SKM-1 (cell line): ENCODE measurements around the gene B4GALT5.

Experiments
- DNase-seq: peaks from one replicate; lab custom pipeline; 2025; ENCODE audit not compliant: unreplicated experiment; lab: John Stamatoyannopoulos, UW

The B4GALT5 gene

DNA sequence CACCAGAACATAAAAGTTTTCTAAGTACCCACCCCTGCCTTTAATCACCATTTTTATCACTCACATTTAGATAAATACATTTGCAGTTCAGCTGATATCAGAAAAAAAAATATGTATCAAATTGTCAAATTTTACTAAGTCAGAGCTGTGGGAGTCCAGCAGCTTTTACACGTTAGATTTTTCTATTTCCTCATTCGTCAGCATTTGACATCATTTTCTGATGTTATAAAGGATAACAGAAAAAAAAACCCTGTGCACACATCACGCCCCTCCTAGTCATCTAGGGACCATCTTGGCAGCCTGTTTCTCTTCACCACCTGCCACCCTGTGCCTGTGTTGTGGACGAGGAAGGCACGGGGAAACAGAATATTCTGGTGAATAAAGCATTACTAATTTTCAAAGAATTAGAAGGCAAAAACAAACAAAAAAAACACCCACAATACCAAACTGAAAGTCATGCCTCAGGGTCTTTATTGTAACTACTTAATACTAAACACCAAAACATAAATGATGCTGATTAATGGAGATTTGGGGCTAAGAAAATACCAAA is 12.4 kb downstream of the B4GALT5 start:
- no peak for DNase-seq

- no peak for DNase-seq
Measured at GRCh38 chr20:49700411-49701185, 13.1 kb downstream of the B4GALT5 start.

DNA sequence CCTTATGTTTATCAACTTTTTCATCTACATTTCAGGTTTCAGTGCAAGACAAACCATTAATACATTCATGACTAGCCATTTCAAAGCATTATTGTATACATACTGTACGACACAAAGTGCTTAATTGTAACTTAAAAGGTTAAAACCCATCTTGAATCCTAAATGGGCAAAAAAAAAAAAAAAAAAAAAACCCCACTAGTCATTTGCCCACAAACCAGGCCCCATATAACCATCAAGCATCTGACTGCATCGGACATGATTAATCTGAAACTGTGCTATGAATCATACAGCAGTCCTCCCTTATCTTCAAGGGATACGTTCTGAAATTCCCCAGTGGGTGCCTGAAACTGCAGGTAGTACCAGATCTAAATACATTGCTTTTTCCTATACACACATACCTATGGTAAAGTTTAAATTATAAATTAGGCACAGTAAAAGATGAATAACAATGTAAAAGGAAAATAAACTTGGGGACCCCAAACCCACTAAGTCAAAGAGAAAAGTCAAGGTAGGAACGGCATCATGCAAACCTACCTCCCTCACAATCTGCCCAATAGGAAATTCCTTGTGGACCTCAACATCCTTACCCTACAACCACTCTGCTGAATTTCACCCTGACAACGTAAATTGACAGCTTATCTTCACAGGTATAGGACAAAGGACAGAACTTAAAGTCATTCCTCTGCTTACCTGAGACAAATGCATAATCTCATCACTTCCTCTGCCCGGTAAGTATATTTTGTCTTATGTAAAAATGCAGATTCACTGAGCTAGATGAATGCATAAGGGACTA is 14.3 kb downstream of the B4GALT5 start:
- no peak for DNase-seq

DNA sequence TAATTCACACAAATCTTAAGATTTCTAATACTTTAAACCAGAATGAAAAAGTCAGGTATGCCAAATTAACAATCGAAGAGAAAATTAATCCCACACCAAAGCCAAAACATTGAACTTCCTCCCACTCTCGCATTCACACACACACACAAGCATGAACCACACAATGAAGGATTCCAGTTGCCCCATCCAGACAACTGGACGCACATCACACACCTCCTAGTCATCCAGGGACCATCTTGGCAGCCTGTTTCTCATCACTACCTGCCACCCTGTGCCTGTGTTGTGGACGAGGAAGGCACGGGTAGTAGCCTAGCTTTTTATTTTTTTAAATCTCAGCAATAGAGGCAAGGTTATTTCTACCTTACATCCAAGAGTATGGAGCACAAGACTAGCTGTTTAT is 15.2 kb downstream of the B4GALT5 start:
- no peak for DNase-seq

DNA sequence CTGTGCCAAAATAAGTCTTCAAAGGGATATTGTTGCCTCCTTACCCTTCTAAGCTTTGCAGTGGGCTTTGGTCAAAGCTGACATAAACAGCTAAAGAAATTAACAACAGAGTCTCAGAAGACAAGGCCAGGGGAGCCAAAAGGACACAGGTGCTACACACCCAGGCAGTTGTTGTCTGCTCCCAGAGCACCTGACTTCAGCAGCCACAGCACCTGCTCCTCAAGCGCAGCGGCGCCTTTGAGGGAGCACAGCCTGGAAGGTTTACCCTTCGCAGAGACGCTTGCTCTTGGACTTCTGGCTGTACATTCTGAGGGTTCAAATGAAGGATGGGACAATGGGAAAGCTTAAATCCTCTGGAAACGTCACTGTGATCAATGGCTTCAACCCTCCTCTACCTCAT is 16.6 kb downstream of the B4GALT5 start:
- DNase-seq: no peak

- DNase-seq: no peak
Measured at GRCh38 chr20:49696594-49696993, 17.1 kb downstream of the B4GALT5 start.

GRCh38 chr20:49695830-49696229 is 17.8 kb downstream of the B4GALT5 start:
- DNase-seq: no peak

DNA sequence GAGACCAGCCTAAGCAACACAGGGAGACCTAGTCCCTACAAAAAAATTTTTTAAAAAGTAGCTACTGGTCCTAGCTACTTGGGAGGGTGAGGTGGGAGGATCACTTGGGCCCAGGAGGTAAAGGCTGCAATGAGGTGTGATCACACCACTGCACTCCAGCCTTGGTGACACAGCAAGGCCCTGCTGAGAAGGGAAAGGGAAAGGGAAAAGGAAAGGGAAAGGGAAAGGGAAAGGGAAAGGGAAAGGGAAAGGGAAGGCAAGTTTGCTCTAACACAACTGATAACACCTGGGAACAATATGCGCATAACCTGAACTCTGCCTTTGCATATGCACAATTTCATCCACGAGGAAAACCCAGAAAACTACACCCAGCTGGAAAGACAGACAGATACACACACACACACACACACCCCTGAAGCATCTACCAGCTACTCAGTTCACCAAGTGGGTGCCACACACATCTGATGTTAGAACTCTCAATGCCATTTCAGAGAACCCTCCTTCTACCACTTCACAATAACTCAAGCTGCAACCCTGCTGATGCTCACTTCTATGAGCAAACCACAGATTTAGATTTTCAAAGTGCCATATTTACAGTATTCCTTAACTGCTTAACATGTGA is 19.1 kb downstream of the B4GALT5 start:
- DNase-seq: no peak

- DNase-seq: no peak
Measured at GRCh38 chr20:49693435-49694171, 20.1 kb downstream of the B4GALT5 start.

- DNase-seq: no peak
Measured at GRCh38 chr20:49692941-49693340, 20.7 kb downstream of the B4GALT5 start.

DNA sequence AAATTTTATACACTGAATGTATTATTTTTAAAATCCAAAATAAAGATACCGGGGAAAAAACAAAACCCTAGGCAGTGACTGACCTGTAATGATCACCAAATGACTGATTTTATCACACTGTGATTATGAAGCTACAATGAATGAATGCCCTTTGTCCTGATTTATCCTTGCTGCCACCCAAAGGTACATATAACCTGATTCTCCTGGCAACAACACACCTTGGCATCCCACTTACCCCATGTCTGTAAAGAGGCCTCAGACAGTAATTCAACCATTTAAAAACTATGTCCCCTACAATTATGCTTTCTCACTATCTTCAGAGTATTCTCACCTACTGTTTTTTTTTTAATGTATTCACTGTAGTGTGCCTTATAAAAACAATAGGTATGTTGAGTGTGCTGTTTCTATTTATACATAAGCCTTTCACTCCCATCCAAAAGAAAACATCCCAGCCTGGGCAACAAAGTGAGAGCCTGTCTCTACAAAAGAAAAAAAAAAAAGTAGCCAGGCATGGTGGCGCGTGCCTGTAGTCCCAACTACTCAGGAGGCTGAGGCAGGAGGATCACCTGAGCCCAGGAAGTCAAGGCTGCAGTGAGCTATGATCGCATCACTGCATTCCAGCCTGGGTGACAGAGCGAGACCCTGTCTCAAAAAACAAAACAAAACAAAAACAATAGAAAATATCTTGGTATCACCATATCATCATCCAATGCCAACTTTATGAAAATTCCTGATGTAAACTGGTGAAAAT is 21.7 kb downstream of the B4GALT5 start:
- DNase-seq: no peak

DNA sequence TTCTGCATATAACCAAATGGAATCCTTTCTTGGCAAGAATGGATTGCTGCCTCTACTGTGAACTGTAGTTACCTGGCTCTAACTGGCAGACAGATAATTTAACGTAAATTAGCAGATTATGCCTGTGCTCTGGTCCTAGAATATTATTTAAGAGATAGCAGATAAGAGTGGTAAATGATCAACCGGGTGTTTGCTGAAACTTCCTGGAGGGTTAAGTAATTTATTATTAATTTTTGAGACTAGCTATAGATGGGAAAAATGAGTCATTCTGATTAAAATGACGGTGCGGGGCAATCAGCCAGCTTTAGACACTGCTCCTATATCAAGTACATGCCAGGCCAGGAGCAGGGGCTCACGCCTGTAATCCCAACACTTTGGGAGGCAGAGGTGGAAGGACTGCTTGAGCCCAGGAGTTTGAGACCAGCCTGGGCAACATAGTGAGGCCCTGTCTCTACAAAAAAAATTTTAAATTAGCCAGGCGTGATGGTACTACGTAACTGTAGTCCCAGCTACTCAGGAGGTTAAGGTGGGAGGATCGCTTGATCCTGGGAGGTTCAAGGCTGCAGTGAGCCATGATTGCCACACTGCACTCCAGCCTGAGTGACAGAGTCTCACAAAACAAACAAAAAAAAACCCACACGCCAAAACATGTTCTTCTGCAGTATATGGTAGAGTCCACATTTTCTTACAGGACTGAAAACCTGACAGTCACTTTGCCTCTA is 22.6 kb downstream of the B4GALT5 start:
- no peak for DNase-seq

GRCh38 chr20:49687595-49688567 is 25.8 kb downstream of the B4GALT5 start:
- no peak for DNase-seq

GRCh38 chr20:49685809-49686208 is 27.9 kb downstream of the B4GALT5 start:
- no peak for DNase-seq

DNA sequence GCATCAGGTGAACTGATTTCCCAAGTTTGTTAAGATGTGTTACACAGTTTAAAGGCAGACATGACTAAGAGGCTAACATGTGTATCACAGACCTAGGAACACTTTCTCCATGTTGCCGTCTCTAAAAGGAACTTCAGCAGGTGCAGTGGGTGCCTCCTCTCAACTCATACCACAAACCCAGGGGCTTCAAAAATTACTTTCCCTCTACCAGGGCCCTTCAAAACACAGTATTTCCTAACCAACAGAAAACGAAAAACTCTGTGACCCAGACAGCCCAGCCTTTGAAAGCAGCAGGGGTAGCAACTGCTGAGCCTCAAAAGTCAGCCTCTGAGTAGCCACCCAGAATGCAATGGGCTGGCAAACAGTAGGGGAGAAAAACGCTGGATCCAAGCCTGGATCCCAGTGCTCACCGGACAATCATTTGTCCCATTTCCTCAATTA is 28.5 kb downstream of the B4GALT5 start:
- no peak for DNase-seq

- no peak for DNase-seq
Measured at GRCh38 chr20:49684335-49684997, 29.2 kb downstream of the B4GALT5 start.

GRCh38 chr20:49682798-49683197 is 30.9 kb downstream of the B4GALT5 start:
- DNase-seq: no peak

- DNase-seq: no peak
Measured at GRCh38 chr20:49682278-49682677, 31.4 kb downstream of the B4GALT5 start.
